ENCODE results near the gene ELP2. TPM values are rescaled to one million over a fixed set of nuclear protein-coding genes. Genes with fewer than 3 reads are reported as not detected.

Gene ELP2
- polyA plus RNA-seq, 1 donor (not counting 4 experiments of a cell fraction or from before 2014, with no cell fraction given): 74.6 TPM

DNA sequence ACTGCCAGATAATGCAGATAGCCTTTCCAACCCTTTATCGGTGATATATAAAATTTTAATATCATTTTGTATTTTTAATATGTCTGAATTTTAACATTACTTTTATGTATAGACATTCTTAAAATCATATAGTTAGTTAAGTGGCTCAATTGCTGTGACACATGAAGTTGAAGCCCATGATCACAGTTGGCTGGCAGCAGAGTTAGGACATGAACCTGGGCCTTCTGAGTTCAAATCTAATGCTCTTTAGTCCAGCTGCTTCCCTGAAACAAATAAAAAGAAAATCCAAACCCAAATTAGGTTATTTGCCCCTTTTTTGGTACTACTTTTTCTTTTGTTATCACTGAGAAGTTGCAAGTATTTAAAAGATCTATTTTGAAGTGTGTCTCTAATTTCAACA is 5.6 kb downstream of the ELP2 start:
- dilution Hi-C loops (cut with MboI; ENCODE audit: extremely low pct_ligation_motif_present, low sequenced_read_pairs): no loop called here
- Histone ChIP-seq H3K27ac (ENCODE audit: control insufficient read depth, insufficient read depth, low read length) (no peak overlapping the region), H3K9me3 (ENCODE audit: control insufficient read depth, low read depth, low read length) (no peaks in the 10 kb centered on the region), H3K27me3 (ENCODE audit: control insufficient read depth, extremely low read depth, insufficient read depth, low read length) (no peaks in the 10 kb centered on the region), H3K79me2 (ENCODE audit: control insufficient read depth, insufficient read depth, low read length) (peaks cover 37% of the 10 kb centered on the region), H3K4me1 (ENCODE audit: control insufficient read depth, extremely low read depth, insufficient read depth, low read length) (peaks cover 9% of the 10 kb centered on the region), H3K9me1 (ENCODE audit: control insufficient read depth, extremely low read depth, insufficient read depth, low read length) (no peaks in the 10 kb centered on the region), H3K36me3 (ENCODE audit: control insufficient read depth in 2 of 2, extremely low read depth in 1 of 2, insufficient read depth in 2 of 2, low read length in 2 of 2) (peaks cover 3 to 14% of the 10 kb centered on the region in 2 experiments), H4K20me1 (ENCODE audit: control insufficient read depth, extremely low read depth, insufficient read depth, low read length) (peaks cover 5% of the 10 kb centered on the region), H3K4me2 (ENCODE audit: control insufficient read depth, extremely low read depth, insufficient read depth, low read depth, low read length) (no peak overlapping the region), H3K9ac (ENCODE audit: control insufficient read depth, extremely low read depth, insufficient read depth, low read length) (no peak overlapping the region), H3K4me3 (ENCODE audit: control insufficient read depth in 2 of 3, extremely low read depth in 1 of 3, insufficient read depth in 2 of 3, low read depth in 1 of 3, low read length in 3 of 3) (no peak overlapping the region), H2AFZ (ENCODE audit: control insufficient read depth, low read length) (no peak overlapping the region)
- FAIRE-seq (no peak), DNase-seq (ENCODE audit: low read depth, low spot score) (no peak)
- TF ChIP-seq, protein P1, sequence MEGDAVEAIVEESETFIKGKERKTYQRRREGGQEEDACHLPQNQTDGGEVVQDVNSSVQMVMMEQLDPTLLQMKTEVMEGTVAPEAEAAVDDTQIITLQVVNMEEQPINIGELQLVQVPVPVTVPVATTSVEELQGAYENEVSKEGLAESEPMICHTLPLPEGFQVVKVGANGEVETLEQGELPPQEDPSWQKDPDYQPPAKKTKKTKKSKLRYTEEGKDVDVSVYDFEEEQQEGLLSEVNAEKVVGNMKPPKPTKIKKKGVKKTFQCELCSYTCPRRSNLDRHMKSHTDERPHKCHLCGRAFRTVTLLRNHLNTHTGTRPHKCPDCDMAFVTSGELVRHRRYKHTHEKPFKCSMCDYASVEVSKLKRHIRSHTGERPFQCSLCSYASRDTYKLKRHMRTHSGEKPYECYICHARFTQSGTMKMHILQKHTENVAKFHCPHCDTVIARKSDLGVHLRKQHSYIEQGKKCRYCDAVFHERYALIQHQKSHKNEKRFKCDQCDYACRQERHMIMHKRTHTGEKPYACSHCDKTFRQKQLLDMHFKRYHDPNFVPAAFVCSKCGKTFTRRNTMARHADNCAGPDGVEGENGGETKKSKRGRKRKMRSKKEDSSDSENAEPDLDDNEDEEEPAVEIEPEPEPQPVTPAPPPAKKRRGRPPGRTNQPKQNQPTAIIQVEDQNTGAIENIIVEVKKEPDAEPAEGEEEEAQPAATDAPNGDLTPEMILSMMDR (optimal IDR thresholded peaks at IDR 0.05 in 1 of 3, IDR thresholded peaks at IDR 0.05 in 1 of 3, conservative IDR thresholded peaks at IDR 0.05 in 1 of 3; ENCODE audit: extremely low read depth in 1 of 3, insufficient read depth in 2 of 3, low read length in 3 of 3): no peak
- no peak for TF ChIP-seq EZH2 (IDR thresholded peaks at IDR 0.05; ENCODE audit: low read length)

DNA sequence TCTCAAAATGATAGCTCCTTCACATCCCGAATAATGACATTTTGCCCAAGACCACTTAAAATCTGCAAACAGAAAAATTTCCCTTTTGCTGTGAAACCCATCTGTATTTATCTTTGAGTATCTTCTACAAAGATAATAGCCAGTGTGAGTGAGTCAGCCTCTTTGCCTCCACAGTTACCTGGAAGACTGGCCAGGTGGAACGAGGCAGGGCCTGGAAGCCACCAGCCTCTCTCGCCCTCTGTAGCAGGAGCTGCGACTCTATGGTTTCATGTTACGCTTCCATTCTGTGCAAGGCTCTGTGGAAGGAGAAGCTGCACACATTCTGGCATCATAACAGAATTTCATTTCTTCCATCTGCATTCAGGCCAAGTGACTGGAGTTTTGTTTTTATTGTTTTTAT is 9.5 kb downstream of the ELP2 start:
- TF ChIP-seq, protein P1 (optimal IDR thresholded peaks at IDR 0.05 in 1 of 3, IDR thresholded peaks at IDR 0.05 in 1 of 3, conservative IDR thresholded peaks at IDR 0.05 in 1 of 3; ENCODE audit: extremely low read depth in 1 of 3, insufficient read depth in 2 of 3, low read length in 3 of 3): no peak
- TF ChIP-seq EZH2 (IDR thresholded peaks at IDR 0.05; ENCODE audit: low read length): no peak
- no peak overlapping the region for H3K9ac ChIP-seq (ENCODE audit: control insufficient read depth, extremely low read depth, insufficient read depth, low read length)
- no peak for FAIRE-seq

More for the DNA sequence above, 9.5 kb downstream of the ELP2 start:
- no peaks in the 10 kb centered on the region for H4K20me1 ChIP-seq (ENCODE audit: control insufficient read depth, extremely low read depth, insufficient read depth, low read length)
- no peaks in the 10 kb centered on the region for H3K4me1 ChIP-seq (ENCODE audit: control insufficient read depth, extremely low read depth, insufficient read depth, low read length)
- H3K4me2 ChIP-seq (ENCODE audit: control insufficient read depth, extremely low read depth, insufficient read depth, low read depth, low read length): no peak overlapping the region
- H2AFZ ChIP-seq (ENCODE audit: control insufficient read depth, low read length): no peak overlapping the region
- peaks cover 3 to 20% of the 10 kb centered on the region in 2 experiments for H3K36me3 ChIP-seq (ENCODE audit: control insufficient read depth in 2 of 2, extremely low read depth in 1 of 2, insufficient read depth in 2 of 2, low read length in 2 of 2)
- no peak overlapping the region for H3K27ac ChIP-seq (ENCODE audit: control insufficient read depth, insufficient read depth, low read length)
- peaks cover under 1% of the 10 kb centered on the region for H3K79me2 ChIP-seq (ENCODE audit: control insufficient read depth, insufficient read depth, low read length)
- no peaks in the 10 kb centered on the region for H3K9me1 ChIP-seq (ENCODE audit: control insufficient read depth, extremely low read depth, insufficient read depth, low read length)
- no peak overlapping the region for H3K4me3 ChIP-seq (ENCODE audit: control insufficient read depth in 2 of 3, extremely low read depth in 1 of 3, insufficient read depth in 2 of 3, low read depth in 1 of 3, low read length in 3 of 3)
- DNase-seq (ENCODE audit: low read depth, low spot score): no peak
- H3K27me3 ChIP-seq (ENCODE audit: control insufficient read depth, extremely low read depth, insufficient read depth, low read length): no peaks in the 10 kb centered on the region
- H3K9me3 ChIP-seq (ENCODE audit: control insufficient read depth, low read depth, low read length): no peaks in the 10 kb centered on the region
- dilution Hi-C loops (cut with MboI; ENCODE audit: extremely low pct_ligation_motif_present, low sequenced_read_pairs): no loop called here
